ENCODE results near the gene PLEKHA4.
"Not testable (repeated sequence)": the region's sequence is repeated elsewhere in the genome, so short reads cannot be mapped to it uniquely, and the experiment has no call there.

The PLEKHA4 gene

GRCh38 chr19:48868114-48868886, at the start of gene PLEKHA4:
Gene PLEKHA4, minus strand, starts transcription at chr19:48868617. Its CDS starts 997 bp downstream, at chr19:48867620.
- DNase-seq, result no peak

DNA sequence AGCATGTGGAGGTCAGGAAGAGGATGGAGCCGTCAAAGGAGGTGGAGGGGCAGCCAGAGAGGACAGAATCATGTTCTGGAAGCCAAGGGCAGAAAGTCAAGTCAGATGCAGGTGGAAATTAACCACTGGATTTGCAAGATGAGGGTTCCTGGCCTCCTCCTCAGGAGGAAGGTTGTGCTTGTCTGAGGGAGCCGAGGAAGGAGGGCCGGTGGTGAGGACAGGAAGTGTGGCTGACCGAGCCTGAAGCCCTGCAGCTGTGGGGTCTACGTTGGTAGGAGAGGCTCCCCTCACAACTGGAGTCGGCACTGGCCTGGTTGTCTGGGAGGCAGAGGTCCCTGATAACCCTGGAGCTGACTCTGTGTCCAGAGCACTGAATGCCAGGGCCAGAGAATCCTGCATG, 49.7 kb upstream of the PLEKHA4 start:
- DNase-seq, result no peak

GRCh38 chr19:48915757-48916156, 47.3 kb upstream of the PLEKHA4 start:
- no peak for DNase-seq

DNA sequence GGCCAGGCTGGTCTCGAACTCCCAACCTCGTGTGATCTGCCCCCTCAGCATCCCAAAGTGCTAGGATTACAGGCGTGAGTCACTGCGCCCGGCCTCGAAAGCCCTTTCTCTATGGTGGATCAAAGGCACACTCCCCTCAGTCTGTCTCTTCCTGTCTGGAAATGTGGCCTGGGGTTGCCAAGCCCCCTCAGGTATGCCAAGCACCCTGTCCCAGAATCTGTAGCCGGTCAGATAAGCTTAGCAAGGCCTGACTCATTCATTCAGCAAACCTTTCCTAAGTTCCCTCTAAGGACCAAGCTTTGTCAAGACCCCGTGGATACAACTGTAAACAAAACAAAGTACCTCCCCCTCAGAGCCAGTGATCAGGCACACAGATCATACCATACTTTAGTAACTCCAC, 45.8 kb upstream of the PLEKHA4 start:
- DNase-seq, result no peak

- no peak for DNase-seq
Measured at GRCh38 chr19:48913114-48913889, 44.9 kb upstream of the PLEKHA4 start.

DNA sequence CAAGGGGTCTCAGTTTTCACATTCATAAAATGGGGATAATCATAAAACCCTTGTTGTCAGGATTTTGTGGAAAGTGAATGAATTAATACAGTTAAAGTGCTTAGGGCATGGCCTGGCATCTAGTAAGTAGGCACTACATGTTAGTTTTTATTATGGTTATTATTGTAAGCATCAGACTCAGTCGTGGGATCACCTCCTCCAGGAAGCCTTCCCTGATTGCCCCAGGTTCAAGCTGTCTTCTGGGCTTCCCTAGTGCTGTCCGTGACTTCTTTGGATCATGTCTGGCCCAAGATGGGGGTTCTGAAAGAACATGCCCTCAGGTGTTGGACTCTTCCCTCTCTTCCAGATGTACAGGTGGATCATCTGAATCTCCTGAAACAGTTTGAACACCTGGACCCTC, 42.4 kb upstream of the PLEKHA4 start:
- no peak for DNase-seq

GRCh38 chr19:48909424-48910077, 41.1 kb upstream of the PLEKHA4 start:
- not testable (repeated sequence) for DNase-seq

DNA sequence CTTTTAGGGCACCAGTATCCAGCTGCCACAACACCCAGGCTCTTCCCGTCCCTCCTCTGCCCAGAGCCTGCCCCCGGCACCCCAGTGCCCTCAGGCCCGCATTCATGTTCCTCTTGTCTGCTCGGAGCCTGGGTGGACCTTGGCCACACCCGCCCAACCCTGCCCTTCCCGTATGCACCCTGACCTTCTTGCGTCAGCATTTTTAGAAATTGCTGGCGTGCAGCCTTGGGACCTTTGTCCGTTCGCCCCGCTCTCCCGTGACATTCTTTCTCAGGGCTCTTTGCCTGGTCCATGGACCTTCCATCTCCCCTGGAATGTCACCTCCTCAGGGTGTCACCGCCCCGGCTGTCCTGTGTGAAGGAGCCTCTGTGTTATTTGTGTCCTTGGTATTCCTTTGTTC, 39.3 kb upstream of the PLEKHA4 start:
- no peak for DNase-seq

GRCh38 chr19:48906324-48906723, 37.9 kb upstream of the PLEKHA4 start:
- no peak for DNase-seq

GRCh38 chr19:48905664-48906063, 37.2 kb upstream of the PLEKHA4 start:
- no peak for DNase-seq

GRCh38 chr19:48903788-48904187, 35.4 kb upstream of the PLEKHA4 start:
- not testable (repeated sequence) for DNase-seq

GRCh38 chr19:48902291-48902690, 33.9 kb upstream of the PLEKHA4 start:
- DNase-seq, result not testable (repeated sequence)

- no peak for DNase-seq
Measured at GRCh38 chr19:48900477-48901406, 32.3 kb upstream of the PLEKHA4 start.

DNA sequence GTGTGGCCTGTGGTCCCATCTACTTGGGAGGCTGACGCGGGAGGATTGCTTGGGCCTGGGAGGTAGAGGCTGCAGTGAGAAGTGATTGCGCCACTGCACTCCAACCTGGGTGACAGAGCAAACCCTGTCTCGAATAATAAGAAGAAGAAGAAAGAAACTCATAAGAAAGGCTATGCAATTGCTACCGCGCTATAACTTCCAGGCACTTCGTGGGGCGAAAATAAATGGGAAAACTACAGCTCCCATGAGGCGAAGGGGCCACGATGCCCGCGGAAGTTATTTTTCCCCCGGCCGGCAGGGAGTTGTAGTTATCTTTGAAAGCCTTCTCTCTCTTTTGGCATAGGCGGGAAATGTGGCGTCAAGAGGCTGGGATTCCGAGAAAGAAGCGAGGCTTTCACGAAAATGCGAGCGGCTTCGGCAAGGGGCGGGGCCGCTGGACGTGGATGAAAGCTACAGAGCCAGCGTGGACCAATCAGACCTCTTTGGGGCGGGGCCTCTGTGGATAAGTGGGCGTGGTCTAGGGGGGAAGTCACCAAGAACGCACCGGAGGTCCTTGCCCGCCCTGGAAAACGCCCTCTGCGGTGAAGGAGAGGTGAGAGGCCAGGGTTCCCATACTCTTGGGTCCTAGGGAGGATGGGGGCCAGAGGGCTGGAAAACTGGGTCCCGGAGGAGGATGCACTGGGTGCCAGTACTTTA, 31.5 kb upstream of the PLEKHA4 start, which contains the start of gene NUCB1:
NUCB1 (plus strand) TSS at position 532 of the 696 bp plus-strand sequence. CDS start 485 bp downstream, outside the sequence.
- DNase-seq, result peak; percentile 57

GRCh38 chr19:48899386-48899749, 31.0 kb upstream of the PLEKHA4 start:
- DNase-seq, result not testable (repeated sequence)

DNA sequence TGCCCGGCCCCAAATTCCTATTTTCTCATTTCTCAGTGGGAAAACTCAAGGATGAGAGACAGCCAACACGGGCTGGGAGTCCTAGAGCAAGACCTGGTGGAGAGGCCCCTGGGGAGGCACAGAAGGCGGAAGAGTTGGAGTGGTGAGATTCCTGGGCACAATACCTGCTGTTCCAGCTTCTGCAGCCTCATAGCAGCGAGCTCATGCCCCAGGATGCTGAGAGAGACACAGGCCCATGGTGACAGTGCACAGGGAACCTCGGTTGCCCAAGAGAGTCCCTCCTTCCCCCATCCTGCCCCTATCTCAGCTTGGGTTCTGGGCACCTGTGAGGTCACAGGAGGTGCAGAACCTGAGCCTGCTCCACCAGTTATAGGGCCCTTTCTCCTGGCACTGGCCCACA, 28.8 kb upstream of the PLEKHA4 start:
- no peak for DNase-seq

DNA sequence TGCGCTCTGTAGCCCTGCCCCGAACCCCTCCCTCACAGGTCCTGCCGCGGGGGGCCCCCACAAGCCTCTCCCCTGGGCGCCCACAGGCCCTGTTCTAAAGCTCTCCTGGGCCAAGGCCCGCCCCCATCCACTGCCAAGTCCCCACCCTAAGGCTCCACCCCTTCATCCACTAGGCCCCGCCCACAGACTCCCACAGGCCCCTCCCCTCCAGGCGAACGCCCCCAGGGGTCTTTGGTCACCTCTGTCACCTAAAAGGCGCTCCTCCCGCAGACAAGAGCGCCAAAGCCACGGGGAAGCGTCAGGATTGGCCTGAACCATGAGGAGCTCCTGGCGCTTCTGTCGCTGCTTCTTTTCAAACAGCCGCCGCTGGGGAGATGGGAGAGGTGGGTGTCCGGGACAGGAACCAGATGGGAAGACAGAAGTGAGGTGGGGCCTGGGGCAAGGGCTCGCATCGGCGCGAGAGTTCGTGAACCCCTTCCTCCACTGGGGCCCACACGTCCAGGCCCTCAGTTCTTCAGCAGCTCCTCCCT, 27.8 kb upstream of the PLEKHA4 start:
- no peak for DNase-seq

- no peak for DNase-seq
Measured at GRCh38 chr19:48895226-48895625, 26.8 kb upstream of the PLEKHA4 start.

DNA sequence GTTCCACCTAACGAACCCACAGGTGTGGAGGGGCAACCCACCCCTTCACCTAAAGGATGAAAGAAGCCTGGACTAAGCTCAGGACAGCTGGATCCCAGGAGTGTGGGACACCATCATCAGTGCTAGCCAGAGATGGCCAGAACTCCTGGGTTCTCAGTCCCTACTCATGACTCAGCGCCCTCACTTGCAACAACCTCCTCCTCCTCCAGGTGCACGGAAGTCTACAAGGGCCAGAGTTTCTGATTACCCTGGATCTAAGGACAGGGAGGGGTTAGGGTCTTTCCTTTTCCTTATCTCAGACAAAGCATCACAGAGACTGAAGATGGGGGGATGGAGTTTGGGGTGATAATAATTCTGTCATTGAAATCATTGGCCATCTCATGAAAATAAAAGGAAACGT, 22.1 kb upstream of the PLEKHA4 start:
- DNase-seq, result no peak

DNA sequence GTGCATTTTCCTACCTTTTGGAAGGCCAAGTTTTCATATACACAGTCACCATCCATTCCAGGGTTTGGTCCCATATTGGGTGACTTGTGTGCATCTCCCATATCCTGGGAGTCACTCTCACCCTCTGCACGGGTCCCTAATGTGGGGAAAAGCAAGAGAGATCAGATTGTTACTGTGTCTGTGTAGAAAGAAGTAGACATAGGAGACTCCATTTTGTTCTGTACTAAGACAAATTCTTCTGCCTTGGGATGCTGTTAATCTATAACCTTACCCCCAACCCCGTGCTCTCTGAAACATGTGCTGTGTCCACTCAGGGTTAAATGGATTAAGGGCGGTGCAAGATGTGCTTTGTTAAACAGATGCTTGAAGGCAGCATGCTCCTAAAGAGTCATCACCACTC, 21.1 kb upstream of the PLEKHA4 start:
- not testable (repeated sequence) for DNase-seq

GRCh38 chr19:48887861-48888612, 19.6 kb upstream of the PLEKHA4 start:
- DNase-seq, result no peak

Data from NCI-H1417 treated with DMSO at 0.1 percent for 48 hours (cell line).